Ovary (tissue), 9 donors: ENCODE results near the gene WFDC11. TPM values are rescaled to one million over a fixed set of nuclear protein-coding genes. Genes with fewer than 3 reads are reported as not detected.

Experiments
- DNase-seq, 5 donors: peaks; one replicate each; pipeline ENCODE4 v3.0.0-alpha.2; 2019 to 2020
- H3K27ac ChIP-seq, 2 donors: fragments of 200-600 bp; one replicate each; pipeline versions ENCODE4 v1.5.1 to v1.8.0; 2019 to 2022
- H3K27me3 ChIP-seq: fragments of 200-600 bp; one replicate; pipeline ENCODE4 v1.8.0; 2022
- H3K36me3 ChIP-seq: fragments of 200-600 bp; sonication (generic); one replicate; pipeline ENCODE4 v1.5.1; 2019
- H3K4me1 ChIP-seq: one replicate; pipeline ENCODE4 v1.8.1; 2013; ENCODE audit warnings: mild to moderate bottlenecking, moderate library complexity; ENCODE audit not compliant: insufficient read depth
- H3K4me3 ChIP-seq: fragments of 200-600 bp; sonication (generic); one replicate; pipeline ENCODE4 v1.5.1; 2017
- H3K9me3 ChIP-seq, 2 donors: fragments of 200-600 bp in 1 of 2; sonication (generic) in 1 of 2; one replicate each; pipeline versions ENCODE4 v1.5.1 to v1.8.1; 2013 to 2019; ENCODE audit warnings: mild to moderate bottlenecking in 1 of 2, moderate library complexity in 1 of 2
- EP300 ChIP-seq: sonication (generic); formaldehyde crosslinking; IDR thresholded peaks from one replicate; pipeline ENCODE4 v1.6.1; 2017; ENCODE audit warnings: antibody characterized with exemption
- POLR2A ChIP-seq: fragments of 450-650 bp; IDR thresholded peaks from one replicate; pipeline ENCODE4 v1.6.1; 2017; ENCODE audit warnings: antibody characterized with exemption, mild to moderate bottlenecking, moderate library complexity
- WGBS, 3 donors: extraction: QIAGEN DNeasy Blood & Tissue Kit in 1 of 3; methylation state at CpG; one replicate each; pipeline versions ENCODE4 v1.1.5 to v1.1.7; 2013 to 2017; 5-methylcytosine and 5-hydroxymethylcytosine counted together
- intact Hi-C, 4 donors: fragments of 100-400 bp; cut with DNase I; formaldehyde crosslinking; loops; one replicate each; pipeline versions ENCODE4 v1.11.0 to v1.15.1; 2022 to 2023
- polyA plus RNA-seq, 2 donors: library from polyadenylated mRNA; stranded (reverse); fragments of 200-250 nt in 1 of 2; fragments of 350-450 nt in 1 of 2; fragmentation: Illumina TruSeq in 1 of 2; extraction: RNeasy Lipid Tissue Mini Kit (QIAGEN cat#74804) in 1 of 2; gene quantifications; one replicate each; pipeline ENCODE4 v1.2.3, GENCODE V29; 2013 to 2014
- total RNA-seq, 7 donors: library from RNA; depleted of rRNA in 2 of 7; stranded (reverse); fragments of >200 nt in 2 of 7; fragmentation: NEBNext Ultra II Directional in 3 of 7; extraction: Animal tissue kit (Norgen Biotek cat#: 25700) in 3 of 7; gene quantifications; one replicate each; pipeline versions ENCODE4 v1.1.0 to v1.2.4, GENCODE V29; 2016 to 2023
- TF ChIP-seq, protein P1 (sequence below), 3 donors: fragments of 450-650 bp in 2 of 3; fragments of 200-600 bp in 1 of 3; IDR thresholded peaks; one replicate each; pipeline versions ENCODE4 v1.5.1 to v1.8.0; 2016 to 2022; ENCODE audit warnings: antibody characterized with exemption in 3 of 3, mild to moderate bottlenecking in 1 of 3
- donor health status: DM: no; HTN: no; CAD: no; lungs with moderate emphysema.
- donor health status: DM: no; HTN: no; CAD: no.
- donor health status: Bipolar disorder and iron deficiency.
- donor health status: DM: yes; HTN: yes; CAD: no.
- donor health status: DM: no; HTN: no; CAD: no.
- donor health status: DM: yes; HTN: yes; CAD: no.

WFDC11 gene
- total and polyA plus RNA-seq, 9 donors = not detected

DNA sequence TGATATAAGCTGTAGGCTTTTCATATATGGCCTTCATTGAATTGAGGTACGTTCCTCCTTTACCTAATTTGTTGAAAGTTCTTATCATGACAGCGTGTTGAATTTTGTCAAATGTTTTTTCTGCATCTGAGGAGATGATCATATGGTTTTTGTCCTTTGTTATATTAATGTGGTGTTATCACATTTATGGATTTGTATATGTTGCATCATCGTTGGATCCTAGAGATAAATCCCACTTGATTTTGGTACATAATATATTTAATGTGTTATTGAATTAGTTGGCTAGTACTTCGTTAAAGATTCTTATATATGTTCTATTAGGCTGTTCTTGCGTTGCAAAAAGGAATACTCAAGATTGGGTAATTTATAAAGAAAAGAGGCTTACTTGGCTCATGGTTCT lies 30.4 kb downstream of the WFDC11 start:
- WGBS, 3 donors = 80 to 88% (median 81%) methylated on average over 5 of the region's 5 CpGs

DNA sequence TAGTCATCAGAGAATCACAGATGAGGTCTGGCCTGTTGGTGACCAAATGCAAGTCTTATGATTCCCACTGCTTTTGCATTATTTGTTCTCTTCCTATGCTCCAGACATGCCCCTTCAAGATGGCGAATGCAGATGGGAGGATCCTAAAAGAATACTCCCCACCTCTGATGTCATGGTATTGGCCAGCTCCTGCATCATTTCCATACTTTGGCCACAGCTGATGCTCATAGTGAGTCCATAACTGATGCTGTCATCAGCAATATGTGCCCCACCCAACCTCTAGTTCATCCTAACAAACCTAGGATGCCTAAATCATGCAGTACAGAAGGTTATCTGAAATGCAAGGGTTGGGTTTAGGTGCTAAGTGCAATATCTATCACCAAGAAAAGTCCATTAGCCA lies 33.5 kb downstream of the WFDC11 start:
- Histone ChIP-seq H3K9me3 (no peaks in the 10 kb centered on the region), H3K4me3 (no peak overlapping the region), H3K27me3 (no peaks in the 10 kb centered on the region), H3K4me1 (no peaks in the 10 kb centered on the region), H3K36me3 (no peaks in the 10 kb centered on the region), H3K27ac (no peak overlapping the region)
- 67 to 82% (median 71%) methylated on average over 1 of the region's 1 CpG for WGBS, 3 donors
- no peak for DNase-seq
- intact Hi-C loops = no loop called here
- TF ChIP-seq EP300 = no peak
- TF ChIP-seq POLR2A = no peak
- TF ChIP-seq, protein P1, sequence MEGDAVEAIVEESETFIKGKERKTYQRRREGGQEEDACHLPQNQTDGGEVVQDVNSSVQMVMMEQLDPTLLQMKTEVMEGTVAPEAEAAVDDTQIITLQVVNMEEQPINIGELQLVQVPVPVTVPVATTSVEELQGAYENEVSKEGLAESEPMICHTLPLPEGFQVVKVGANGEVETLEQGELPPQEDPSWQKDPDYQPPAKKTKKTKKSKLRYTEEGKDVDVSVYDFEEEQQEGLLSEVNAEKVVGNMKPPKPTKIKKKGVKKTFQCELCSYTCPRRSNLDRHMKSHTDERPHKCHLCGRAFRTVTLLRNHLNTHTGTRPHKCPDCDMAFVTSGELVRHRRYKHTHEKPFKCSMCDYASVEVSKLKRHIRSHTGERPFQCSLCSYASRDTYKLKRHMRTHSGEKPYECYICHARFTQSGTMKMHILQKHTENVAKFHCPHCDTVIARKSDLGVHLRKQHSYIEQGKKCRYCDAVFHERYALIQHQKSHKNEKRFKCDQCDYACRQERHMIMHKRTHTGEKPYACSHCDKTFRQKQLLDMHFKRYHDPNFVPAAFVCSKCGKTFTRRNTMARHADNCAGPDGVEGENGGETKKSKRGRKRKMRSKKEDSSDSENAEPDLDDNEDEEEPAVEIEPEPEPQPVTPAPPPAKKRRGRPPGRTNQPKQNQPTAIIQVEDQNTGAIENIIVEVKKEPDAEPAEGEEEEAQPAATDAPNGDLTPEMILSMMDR (IDR thresholded peaks at IDR 0.05) = no peak

More for the DNA sequence above, 30.4 kb downstream of the WFDC11 start:
- Histone ChIP-seq H3K9me3 (no peaks in the 10 kb centered on the region), H3K36me3 (no peaks in the 10 kb centered on the region), H3K27ac (no peak overlapping the region), H3K4me3 (no peak overlapping the region), H3K27me3 (no peaks in the 10 kb centered on the region), H3K4me1 (no peaks in the 10 kb centered on the region)
- no peak for DNase-seq
- TF ChIP-seq EP300 (no peak), POLR2A (no peak)
- TF ChIP-seq, protein P1 (IDR thresholded peaks at IDR 0.05) = no peak
- intact Hi-C loops = no loop called here

DNA sequence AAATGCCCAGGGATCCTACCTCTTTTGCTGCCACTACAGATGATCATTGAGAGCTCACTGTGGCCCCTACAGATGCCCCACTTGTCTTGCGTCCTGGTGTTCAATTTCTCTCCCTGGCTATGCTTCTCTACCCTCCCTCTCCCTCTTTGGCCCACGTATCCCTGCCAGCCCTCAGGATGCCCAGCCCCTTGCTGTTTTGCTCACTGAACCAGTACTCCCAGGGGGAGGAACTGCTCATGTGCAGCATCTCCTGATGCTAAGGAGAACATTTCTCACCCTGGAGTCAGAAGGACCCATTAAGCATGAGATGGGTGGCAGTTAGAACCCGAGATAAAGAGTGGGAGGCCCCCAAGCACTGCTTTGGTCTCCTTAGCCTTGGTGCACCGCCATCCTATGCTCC lies 38.9 kb downstream of the WFDC11 start, which contains the start of gene WFDC9:
Gene WFDC9, minus strand, starts transcription at position 101 of the 400 bp plus-strand sequence. CDS start 21,103 bp downstream, outside the sequence.
- no peak for DNase-seq

DNA sequence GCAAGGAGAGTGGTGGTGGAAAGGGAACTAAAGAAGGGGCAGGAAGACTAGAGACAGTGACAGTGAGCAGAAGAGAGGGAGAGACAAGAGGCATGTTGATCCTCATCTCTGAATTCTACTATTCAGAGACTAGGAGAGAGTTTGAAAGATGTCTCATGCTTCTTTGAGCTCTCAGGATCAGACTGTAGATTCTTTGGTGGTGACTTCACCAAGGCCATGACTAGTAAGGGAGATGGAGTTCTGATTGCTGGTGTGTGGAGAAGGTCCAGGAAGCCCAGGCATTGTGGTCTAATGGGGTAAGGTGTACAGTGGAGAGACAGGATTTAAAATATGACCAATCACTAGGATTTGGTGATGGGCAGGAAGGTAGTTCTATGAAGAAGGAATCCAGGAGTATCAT lies 39.7 kb downstream of the WFDC11 start:
- Histone ChIP-seq H3K4me3 (no peak overlapping the region), H3K27ac (no peak overlapping the region), H3K27me3 (no peaks in the 10 kb centered on the region), H3K4me1 (no peaks in the 10 kb centered on the region), H3K9me3 (no peaks in the 10 kb centered on the region), H3K36me3 (no peaks in the 10 kb centered on the region)
- TF ChIP-seq EP300 = no peak
- TF ChIP-seq, protein P1 (IDR thresholded peaks at IDR 0.05) = no peak
- no peak for DNase-seq
- intact Hi-C loops = no loop called here

More for the DNA sequence above, 38.9 kb downstream of the WFDC11 start, which contains the start of gene WFDC9:
- intact Hi-C loops = no loop called here
- no peaks in the 10 kb centered on the region for H3K9me3 ChIP-seq
- no peaks in the 10 kb centered on the region for H3K4me1 ChIP-seq
- no peak within 1 kb of the TSS for H3K4me3 ChIP-seq
- no peaks in the 10 kb centered on the region for H3K36me3 ChIP-seq
- H3K27ac ChIP-seq = no peak within 1 kb of the TSS
- 54 to 65% (median 60%) methylated on average over 4 of the region's 4 CpGs for WGBS, 3 donors
- no peaks in the 10 kb centered on the region for H3K27me3 ChIP-seq
- TF ChIP-seq, protein P1 (IDR thresholded peaks at IDR 0.05) = no peak
- TF ChIP-seq POLR2A (no peak), EP300 (no peak)
